ENCODE results near the gene TUBG1. TPM values are rescaled to one million over a fixed set of nuclear protein-coding genes. Genes with fewer than 3 reads are reported as not detected.
"Not testable (repeated sequence)": the region's sequence is repeated elsewhere in the genome, so short reads cannot be mapped to it uniquely, and the experiment has no call there.

TUBG1 gene
- total RNA-seq, 1 experiment from 2014 or later = 51.7 TPM

DNA sequence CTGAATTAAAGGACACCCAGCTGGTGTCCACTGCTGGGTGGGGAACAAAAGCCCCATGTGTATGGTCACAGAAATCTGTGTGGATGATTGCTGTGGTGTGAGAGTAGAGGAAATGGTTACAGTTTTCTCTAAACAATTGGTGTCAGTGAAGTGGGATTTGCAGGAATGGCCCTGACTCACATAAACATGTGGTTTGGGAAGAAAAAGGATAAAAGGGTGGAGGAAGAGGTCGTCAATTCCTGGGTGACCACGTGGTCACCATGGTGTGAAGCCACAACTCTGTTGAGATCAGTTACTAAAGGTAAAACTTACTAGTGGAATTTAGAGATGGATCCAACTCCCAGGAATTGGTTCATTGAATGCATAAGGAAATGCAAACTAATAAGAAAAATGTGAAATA is 46.0 kb downstream of the TUBG1 start:
- in situ Hi-C loops (cut with HindIII; ENCODE audit: low pct_unique_long_range_greater_than_20kb, low sequenced_read_pairs) = no loop called here
- DNase-seq (ENCODE audit: low read depth, low spot score) = no peak

DNA sequence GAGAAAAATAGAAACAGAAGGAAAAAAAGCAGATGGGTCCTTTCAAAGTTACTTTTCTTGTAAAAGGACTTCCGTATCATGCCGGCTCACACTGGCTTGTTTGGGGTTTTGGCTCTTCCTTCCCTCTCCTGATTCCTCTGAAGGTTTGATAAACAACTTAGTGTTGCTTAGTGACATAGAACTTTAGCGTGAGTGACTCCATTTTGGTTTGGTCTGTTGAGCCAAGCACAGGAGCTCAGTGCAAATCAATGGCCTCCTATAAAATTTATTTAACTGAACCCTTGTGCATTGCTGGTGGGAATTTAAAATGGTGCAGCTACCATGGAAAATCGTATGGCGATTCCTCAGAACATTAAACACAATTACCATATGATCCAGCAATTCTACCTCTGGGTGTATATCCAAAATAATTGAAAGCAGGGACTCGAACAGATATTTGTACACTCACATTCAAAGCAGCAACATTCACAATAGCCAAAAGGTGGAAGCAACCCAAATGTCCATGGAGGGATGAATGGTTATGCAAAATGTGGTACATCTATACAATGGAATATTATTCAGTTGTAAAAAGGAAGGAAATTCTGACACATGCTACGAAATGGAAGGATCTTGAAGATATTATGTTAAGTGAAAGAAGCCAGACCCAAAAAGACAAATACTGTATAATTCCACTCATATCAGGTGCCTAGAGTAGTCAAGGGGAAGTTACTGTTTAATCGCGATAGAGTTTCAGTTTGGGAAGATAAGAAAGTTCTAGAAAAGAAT is 48.5 kb downstream of the TUBG1 start:
- no peak for DNase-seq (ENCODE audit: low read depth, low spot score)
- in situ Hi-C loops (cut with HindIII; ENCODE audit: low pct_unique_long_range_greater_than_20kb, low sequenced_read_pairs) = no loop called here

DNA sequence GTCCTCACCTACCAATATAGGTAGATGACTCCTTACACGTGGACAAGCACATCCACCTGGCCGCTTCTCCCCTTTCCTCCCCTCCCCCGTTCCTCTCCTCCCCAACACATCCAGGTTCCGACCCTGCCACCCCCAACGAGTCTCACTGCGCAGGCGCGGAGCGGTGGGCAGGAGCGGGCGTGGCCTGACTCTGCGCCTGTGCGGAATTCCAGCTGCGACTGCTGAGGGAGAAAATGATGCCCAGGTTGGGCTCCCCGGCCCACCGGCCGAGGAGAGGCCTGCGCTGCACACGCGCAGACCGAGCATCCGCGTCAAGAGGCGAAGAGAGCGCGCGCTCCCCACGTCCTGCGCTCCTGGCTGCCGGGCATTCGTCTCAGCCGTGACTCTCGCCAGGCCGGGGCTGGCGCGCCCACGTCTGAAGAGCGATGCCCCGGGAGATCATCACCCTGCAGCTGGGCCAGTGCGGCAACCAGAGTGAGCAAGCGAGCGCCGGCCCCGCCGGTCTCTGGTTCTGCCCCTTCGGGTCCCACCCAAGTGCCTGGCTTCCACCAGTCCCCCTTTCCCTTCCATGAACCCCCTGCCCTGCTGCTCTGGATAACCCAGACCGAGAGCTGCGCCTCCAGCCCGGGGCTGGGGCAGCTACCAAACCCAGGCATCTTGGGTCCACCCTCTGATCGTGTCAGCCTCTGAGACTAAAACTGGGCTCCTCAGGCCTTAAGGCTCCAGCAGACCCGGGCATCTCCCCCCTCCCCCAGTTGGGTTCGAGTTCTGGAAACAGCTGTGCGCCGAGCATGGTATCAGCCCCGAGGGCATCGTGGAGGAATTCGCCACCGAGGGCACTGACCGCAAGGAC is 49.8 kb downstream of the TUBG1 start, which contains the start of gene TUBG2:
TSS of gene TUBG2 (plus strand) at position 206 of the 853 bp plus-strand sequence. CDS start at position 426, 220 bp downstream.
- in situ Hi-C loops (cut with HindIII; ENCODE audit: low pct_unique_long_range_greater_than_20kb, low sequenced_read_pairs) = no loop called here

DNA sequence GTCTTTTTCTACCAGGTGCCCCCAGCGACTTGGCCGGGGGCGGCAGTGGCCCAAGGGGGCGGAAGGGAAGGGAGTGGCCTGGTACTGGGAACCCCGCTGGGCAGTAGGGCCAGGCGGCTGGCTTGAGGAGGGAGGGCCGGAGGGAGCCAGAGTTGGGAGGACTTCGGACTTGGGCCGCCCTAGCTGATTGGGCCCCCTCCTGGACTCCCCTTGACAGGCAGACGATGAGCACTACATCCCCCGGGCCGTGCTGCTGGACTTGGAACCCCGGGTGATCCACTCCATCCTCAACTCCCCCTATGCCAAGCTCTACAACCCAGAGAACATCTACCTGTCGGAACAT is 50.4 kb downstream of the TUBG1 start:
- DNase-seq (ENCODE audit: low read depth, low spot score); in situ Hi-C loops (cut with HindIII; ENCODE audit: low pct_unique_long_range_greater_than_20kb, low sequenced_read_pairs): not testable (repeated sequence)

More for the DNA sequence above, 49.8 kb downstream of the TUBG1 start, which contains the start of gene TUBG2:
- DNase-seq (ENCODE audit: low read depth, low spot score) = peak; percentile 92

DNA sequence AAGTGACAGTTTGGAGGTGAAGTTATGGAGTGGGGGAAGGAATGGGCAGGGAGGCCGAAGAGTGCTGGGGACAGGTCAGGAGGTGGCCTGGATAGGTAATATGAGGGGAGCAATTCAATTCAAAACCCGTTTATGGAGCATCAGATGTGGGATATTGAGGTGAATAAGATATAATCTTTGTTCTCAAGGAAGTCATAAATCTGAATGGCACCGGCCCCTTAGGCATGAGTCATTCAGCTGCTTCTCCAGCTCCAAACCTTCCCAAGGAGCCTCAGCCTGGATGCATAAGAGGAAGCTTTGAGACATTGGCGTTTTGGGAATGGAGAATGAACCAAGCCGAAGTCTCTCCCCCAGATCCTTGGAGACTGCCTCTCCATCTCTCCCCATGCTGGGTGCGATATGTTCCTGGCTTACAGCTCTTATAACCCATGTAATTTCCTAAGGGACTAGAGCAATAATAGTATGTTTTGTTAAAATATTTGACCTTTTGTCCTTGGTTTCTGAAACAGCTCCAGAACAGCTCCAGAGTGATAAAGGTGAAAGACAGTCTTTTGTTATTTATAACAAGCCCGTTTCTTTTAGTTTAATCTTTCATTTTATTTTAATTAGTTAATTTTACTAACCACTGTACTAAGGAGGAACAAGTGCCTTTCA is 51.3 kb downstream of the TUBG1 start:
- DNase-seq (ENCODE audit: low read depth, low spot score) = no peak
- in situ Hi-C loops (cut with HindIII; ENCODE audit: low pct_unique_long_range_greater_than_20kb, low sequenced_read_pairs) = no loop called here

Other genes starting within 250 kb of the TUBG1 start
- gene STAT3, start 221.2 kb upstream of the TUBG1 start, total RNA-seq (2014; rRNA removed; shearing (Covaris generic)) = 99.5 and 103 TPM in 2 replicates
- 10.0 and 11.2 TPM in 2 replicates for gene CAVIN1, start 186.4 kb upstream of the TUBG1 start, total RNA-seq (2014; rRNA removed; shearing (Covaris generic))
- 59.0 and 67.2 TPM in 2 replicates for gene ATP6V0A1, start 150.8 kb upstream of the TUBG1 start, total RNA-seq (2014; rRNA removed; shearing (Covaris generic))
- gene NAGLU, start 73.4 kb upstream of the TUBG1 start, total RNA-seq (2014; rRNA removed; shearing (Covaris generic)) = 75.8 and 91.8 TPM in 2 replicates
- 0.82 and 0.88 TPM in 2 replicates for gene HSD17B1, start 56.8 kb upstream of the TUBG1 start, total RNA-seq (2014; rRNA removed; shearing (Covaris generic))
- 23.6 and 27.6 TPM in 2 replicates for gene COASY, start 47.5 kb upstream of the TUBG1 start, total RNA-seq (2014; rRNA removed; shearing (Covaris generic))
- 44.6 and 50.6 TPM in 2 replicates for gene MLX, start 42.6 kb upstream of the TUBG1 start, total RNA-seq (2014; rRNA removed; shearing (Covaris generic))
- gene PSMC3IP, start 32.0 kb upstream of the TUBG1 start, total RNA-seq (2014; rRNA removed; shearing (Covaris generic)) = 8.0 and 8.5 TPM in 2 replicates
- 55.6 and 56.3 TPM in 2 replicates for gene RETREG3, start 309 bp upstream of the TUBG1 start, total RNA-seq (2014; rRNA removed; shearing (Covaris generic))
- 8.7 and 9.9 TPM in 2 replicates for gene TUBG2, start 49.6 kb downstream of the TUBG1 start, total RNA-seq (2014; rRNA removed; shearing (Covaris generic))
- gene PLEKHH3, start 67.3 kb downstream of the TUBG1 start, total RNA-seq (2014; rRNA removed; shearing (Covaris generic)) = 10.1 and 11.1 TPM in 2 replicates
- 0.43 and 0.63 TPM in 2 replicates for gene CCR10, start 72.2 kb downstream of the TUBG1 start, total RNA-seq (2014; rRNA removed; shearing (Covaris generic))
- 2.5 and 4.6 TPM in 2 replicates for gene CNTNAP1, start 72.8 kb downstream of the TUBG1 start, total RNA-seq (2014; rRNA removed; shearing (Covaris generic))
- 14.4 and 15.4 TPM in 2 replicates for gene EZH1, start 135.4 kb downstream of the TUBG1 start, total RNA-seq (2014; rRNA removed; shearing (Covaris generic))
- gene RAMP2, start 151.5 kb downstream of the TUBG1 start, total RNA-seq (2014; rRNA removed; shearing (Covaris generic)) = not detected in 2 replicates
- gene VPS25, start 163.8 kb downstream of the TUBG1 start, total RNA-seq (2014; rRNA removed; shearing (Covaris generic)) = 125 and 127 TPM in 2 replicates
- gene WNK4, start 170.9 kb downstream of the TUBG1 start, total RNA-seq (2014; rRNA removed; shearing (Covaris generic)) = 0.21 and 0.53 TPM in 2 replicates
- gene COA3, start 189.0 kb downstream of the TUBG1 start, total RNA-seq (2014; rRNA removed; shearing (Covaris generic)) = 123 and 145 TPM in 2 replicates
- 0.05 and 0.37 TPM in 2 replicates for gene CNTD1, start 189.2 kb downstream of the TUBG1 start, total RNA-seq (2014; rRNA removed; shearing (Covaris generic))
- 149 and 159 TPM in 2 replicates for gene BECN1, start 214.6 kb downstream of the TUBG1 start, total RNA-seq (2014; rRNA removed; shearing (Covaris generic))
- gene PSME3, start 223.7 kb downstream of the TUBG1 start, total RNA-seq (2014; rRNA removed; shearing (Covaris generic)) = 139 and 154 TPM in 2 replicates
- gene AOC2, start 234.9 kb downstream of the TUBG1 start, total RNA-seq (2014; rRNA removed; shearing (Covaris generic)) = 0.26 and 0.69 TPM in 2 replicates
- gene AOC3, start 241.5 kb downstream of the TUBG1 start, total RNA-seq (2014; rRNA removed; shearing (Covaris generic)) = 0.26 TPM in 1 of 2 replicates, not detected in the other

All from SK-MEL-5 (cell line).